Vagina (tissue), 2 donors: ENCODE measurements around the gene CYP4Z1.

ENCODE experiments used
- CTCF ChIP-seq, 3 experiments: fragments of 450-650 bp in 2 of 3; fragments of 200-600 bp in 1 of 3; sonication (generic) in 1 of 3; IDR thresholded peaks; one replicate each; pipeline ENCODE4 v1.5.1; 2017 to 2019; ENCODE audit warnings: antibody characterized with exemption in 3 of 3, mild to moderate bottlenecking in 2 of 3, moderate library complexity in 2 of 3
- POLR2A ChIP-seq, 2 donors: fragments of 450-650 bp; IDR thresholded peaks; one replicate each; pipeline ENCODE4 v1.6.1; 2017; ENCODE audit warnings: antibody characterized with exemption in 2 of 2, mild to moderate bottlenecking in 2 of 2, moderate library complexity in 2 of 2
- POLR2AphosphoS5 ChIP-seq, 2 donors: sonication (generic); formaldehyde crosslinking; IDR thresholded peaks; one replicate each; pipeline ENCODE4 v1.9.0; 2017; ENCODE audit warnings: antibody characterized with exemption in 2 of 2, mild to moderate bottlenecking in 2 of 2, low read depth in 1 of 2; ENCODE audit not compliant: insufficient read depth in 1 of 2

- TF ChIP-seq CTCF (IDR thresholded peaks at IDR 0.05) (no peak), POLR2A (IDR thresholded peaks at IDR 0.05) (no peak), POLR2AphosphoS5 (IDR thresholded peaks at IDR 0.05; ENCODE audit: insufficient read depth in 1 of 2, low read depth in 1 of 2) (no peak)
Measured at GRCh38 chr1:47106792-47107191, 39.8 kb downstream of the CYP4Z1 start.
